ENCODE results near the gene ZKSCAN2.

Gene ZKSCAN2

GRCh38 chr16:25222959-25223358 lies 34.7 kb downstream of the ZKSCAN2 start:
- Histone ChIP-seq H3K56ac (ENCODE audit: low read length) (no peak overlapping the region), H3K79me1 (ENCODE audit: low read length) (no peaks in the 10 kb centered on the region), H3K18ac (ENCODE audit: low read length) (no peak overlapping the region), H3K4me2 (ENCODE audit: low read length) (no peak overlapping the region), H3K79me2 (ENCODE audit: control insufficient read depth, insufficient read depth, low read length) (no peaks in the 10 kb centered on the region), H3K4me1 (ENCODE audit: control insufficient read depth, low read depth, low read length) (no peaks in the 10 kb centered on the region), H2AK5ac (ENCODE audit: low read length) (no peak overlapping the region), H3K27ac (ENCODE audit: low read depth, low read length) (no peak overlapping the region), H4K5ac (ENCODE audit: low read length) (no peak overlapping the region), H2BK5ac (ENCODE audit: low read length) (no peak overlapping the region), H3K36me3 (ENCODE audit: control insufficient read depth, insufficient read depth, low read length) (no peaks in the 10 kb centered on the region), H3K4me3 (ENCODE audit: low read length) (no peak overlapping the region), H3K27me3 (ENCODE audit: insufficient read depth, low read length, poor library complexity) (no peaks in the 10 kb centered on the region), H3K9ac (ENCODE audit: low read length) (no peak overlapping the region), H2BK15ac (replicated peaks; ENCODE audit: low read depth) (no peak overlapping the region), H3K23ac (ENCODE audit: low read length) (no peak overlapping the region), H2BK120ac (ENCODE audit: low read depth, low read length) (no peak overlapping the region), H4K8ac (ENCODE audit: low read depth, low read length) (no peak overlapping the region), H3K4ac (ENCODE audit: low read depth, low read length) (no peak overlapping the region)
- no CpG with 5 or more reads among the region's 8 CpGs for WGBS (ENCODE audit: extremely low coverage, insufficient coverage, low lambda C conversion rate)
- no peak for DNase-seq

GRCh38 chr16:25219070-25219737 lies 38.4 kb downstream of the ZKSCAN2 start:
- Histone ChIP-seq H3K4ac (ENCODE audit: low read depth, low read length) (no peak overlapping the region), H3K27me3 (ENCODE audit: insufficient read depth, low read length, poor library complexity) (no peaks in the 10 kb centered on the region), H3K79me2 (ENCODE audit: control insufficient read depth, insufficient read depth, low read length) (no peaks in the 10 kb centered on the region), H2BK5ac (ENCODE audit: low read length) (no peak overlapping the region), H3K4me1 (ENCODE audit: control insufficient read depth, low read depth, low read length) (no peaks in the 10 kb centered on the region), H3K18ac (ENCODE audit: low read length) (no peak overlapping the region), H3K4me2 (ENCODE audit: low read length) (no peak overlapping the region), H2BK15ac (replicated peaks; ENCODE audit: low read depth) (no peak overlapping the region), H3K23ac (ENCODE audit: low read length) (no peak overlapping the region), H3K4me3 (ENCODE audit: low read length) (no peak overlapping the region), H3K79me1 (ENCODE audit: low read length) (no peaks in the 10 kb centered on the region), H2AK5ac (ENCODE audit: low read length) (no peak overlapping the region), H3K27ac (ENCODE audit: low read depth, low read length) (no peak overlapping the region), H3K9ac (ENCODE audit: low read length) (no peak overlapping the region), H4K8ac (ENCODE audit: low read depth, low read length) (no peak overlapping the region), H2BK120ac (ENCODE audit: low read depth, low read length) (no peak overlapping the region), H3K36me3 (ENCODE audit: control insufficient read depth, insufficient read depth, low read length) (no peaks in the 10 kb centered on the region), H3K56ac (ENCODE audit: low read length) (no peak overlapping the region), H4K5ac (ENCODE audit: low read length) (no peak overlapping the region)
- no CpG with 5 or more reads among the region's 3 CpGs for WGBS (ENCODE audit: extremely low coverage, insufficient coverage, low lambda C conversion rate)
- no peak for DNase-seq

GRCh38 chr16:25217921-25218320 lies 39.7 kb downstream of the ZKSCAN2 start:
- no peaks in the 10 kb centered on the region for H3K4me1 ChIP-seq (ENCODE audit: control insufficient read depth, low read depth, low read length)
- DNase-seq, result no peak
- no peaks in the 10 kb centered on the region for H3K36me3 ChIP-seq (ENCODE audit: control insufficient read depth, insufficient read depth, low read length)
- H3K4me3 ChIP-seq (ENCODE audit: low read length), result no peak overlapping the region
- no peak overlapping the region for H2BK5ac ChIP-seq (ENCODE audit: low read length)
- H3K56ac ChIP-seq (ENCODE audit: low read length), result no peak overlapping the region
- H4K8ac ChIP-seq (ENCODE audit: low read depth, low read length), result no peak overlapping the region
- no peaks in the 10 kb centered on the region for H3K27me3 ChIP-seq (ENCODE audit: insufficient read depth, low read length, poor library complexity)
- H2AK5ac ChIP-seq (ENCODE audit: low read length), result no peak overlapping the region
- no peaks in the 10 kb centered on the region for H3K79me1 ChIP-seq (ENCODE audit: low read length)
- no peak overlapping the region for H2BK120ac ChIP-seq (ENCODE audit: low read depth, low read length)
- no CpG with 5 or more reads among the region's 4 CpGs for WGBS (ENCODE audit: extremely low coverage, insufficient coverage, low lambda C conversion rate)
- no peak overlapping the region for H3K18ac ChIP-seq (ENCODE audit: low read length)
- no peak overlapping the region for H2BK15ac ChIP-seq (replicated peaks; ENCODE audit: low read depth)
- H3K79me2 ChIP-seq (ENCODE audit: control insufficient read depth, insufficient read depth, low read length), result no peaks in the 10 kb centered on the region
- no peak overlapping the region for H4K5ac ChIP-seq (ENCODE audit: low read length)
- no peak overlapping the region for H3K27ac ChIP-seq (ENCODE audit: low read depth, low read length)
- no peak overlapping the region for H3K4me2 ChIP-seq (ENCODE audit: low read length)
- H3K9ac ChIP-seq (ENCODE audit: low read length), result no peak overlapping the region
- no peak overlapping the region for H3K4ac ChIP-seq (ENCODE audit: low read depth, low read length)
- H3K23ac ChIP-seq (ENCODE audit: low read length), result no peak overlapping the region

- Histone ChIP-seq H3K79me1 (ENCODE audit: low read length) (no peaks in the 10 kb centered on the region), H2BK5ac (ENCODE audit: low read length) (no peak overlapping the region), H3K79me2 (ENCODE audit: control insufficient read depth, insufficient read depth, low read length) (no peaks in the 10 kb centered on the region), H3K27me3 (ENCODE audit: insufficient read depth, low read length, poor library complexity) (no peaks in the 10 kb centered on the region), H3K4ac (ENCODE audit: low read depth, low read length) (no peak overlapping the region), H3K18ac (ENCODE audit: low read length) (no peak overlapping the region), H3K4me2 (ENCODE audit: low read length) (no peak overlapping the region), H3K4me1 (ENCODE audit: control insufficient read depth, low read depth, low read length) (no peaks in the 10 kb centered on the region), H3K36me3 (ENCODE audit: control insufficient read depth, insufficient read depth, low read length) (no peaks in the 10 kb centered on the region), H4K8ac (ENCODE audit: low read depth, low read length) (no peak overlapping the region), H3K56ac (ENCODE audit: low read length) (no peak overlapping the region), H4K5ac (ENCODE audit: low read length) (no peak overlapping the region), H3K9ac (ENCODE audit: low read length) (no peak overlapping the region), H2BK120ac (ENCODE audit: low read depth, low read length) (no peak overlapping the region), H3K4me3 (ENCODE audit: low read length) (no peak overlapping the region), H2AK5ac (ENCODE audit: low read length) (no peak overlapping the region), H2BK15ac (replicated peaks; ENCODE audit: low read depth) (no peak overlapping the region), H3K23ac (ENCODE audit: low read length) (no peak overlapping the region), H3K27ac (ENCODE audit: low read depth, low read length) (no peak overlapping the region)
- DNase-seq, result no peak
- no CpG with 5 or more reads among the region's 17 CpGs for WGBS (ENCODE audit: extremely low coverage, insufficient coverage, low lambda C conversion rate)
Observed at GRCh38 chr16:25217112-25217511, 40.5 kb downstream of the ZKSCAN2 start.

GRCh38 chr16:25213709-25214397 lies 43.8 kb downstream of the ZKSCAN2 start:
- Histone ChIP-seq H2BK120ac (ENCODE audit: low read depth, low read length) (no peak overlapping the region), H2BK15ac (replicated peaks; ENCODE audit: low read depth) (no peak overlapping the region), H3K9ac (ENCODE audit: low read length) (no peak overlapping the region), H3K56ac (ENCODE audit: low read length) (no peak overlapping the region), H3K79me1 (ENCODE audit: low read length) (no peaks in the 10 kb centered on the region), H2BK5ac (ENCODE audit: low read length) (no peak overlapping the region), H4K5ac (ENCODE audit: low read length) (no peak overlapping the region), H4K8ac (ENCODE audit: low read depth, low read length) (no peak overlapping the region), H3K4me1 (ENCODE audit: control insufficient read depth, low read depth, low read length) (no peaks in the 10 kb centered on the region), H3K27ac (ENCODE audit: low read depth, low read length) (no peak overlapping the region), H3K27me3 (ENCODE audit: insufficient read depth, low read length, poor library complexity) (no peaks in the 10 kb centered on the region), H3K4ac (ENCODE audit: low read depth, low read length) (no peak overlapping the region), H3K79me2 (ENCODE audit: control insufficient read depth, insufficient read depth, low read length) (no peaks in the 10 kb centered on the region), H2AK5ac (ENCODE audit: low read length) (no peak overlapping the region), H3K23ac (ENCODE audit: low read length) (no peak overlapping the region), H3K18ac (ENCODE audit: low read length) (no peak overlapping the region), H3K4me3 (ENCODE audit: low read length) (no peak overlapping the region), H3K4me2 (ENCODE audit: low read length) (no peak overlapping the region), H3K36me3 (ENCODE audit: control insufficient read depth, insufficient read depth, low read length) (no peaks in the 10 kb centered on the region)
- DNase-seq, result no peak
- no CpG with 5 or more reads among the region's 6 CpGs for WGBS (ENCODE audit: extremely low coverage, insufficient coverage, low lambda C conversion rate)
